K562 (cell line): ENCODE measurements around the gene SPATA33.

Source experiments
- BHLHE40 ChIP-seq: IDR thresholded peaks from 2 replicates; pipeline ENCODE4 v1.6.1; 2011; ENCODE audit warnings: low read length, improper control_type of control experiment
- CHCHD3 ChIP-seq: fragments of 250-450 bp; sonication (Bioruptor Pico); IDR thresholded peaks from 2 replicates; pipeline ENCODE4 v2.1.2; 2022; ENCODE audit warnings: mild to moderate bottlenecking
- CTCF ChIP-seq, 3 experiments: IDR thresholded peaks in 2 of 3; conservative IDR thresholded peaks in 1 of 3; 2 replicates each; pipeline ENCODE4 v1.5.1; 2011 to 2012; ENCODE audit warnings: low read length in 3 of 3, mild to moderate bottlenecking in 3 of 3, control low read depth in 2 of 3, improper control_type of control experiment in 1 of 3, inconsistent platforms in 1 of 3, low read depth in 1 of 3, mixed read lengths in 1 of 3, moderate library complexity in 1 of 3; ENCODE audit not compliant: insufficient read depth in 2 of 3
- EZH2 ChIP-seq: IDR thresholded peaks from 2 replicates; pipeline ENCODE4 v1.6.1; 2012; ENCODE audit warnings: low read depth, mild to moderate bottlenecking, inconsistent platforms, low read length, borderline replicate concordance
- HCFC1 ChIP-seq: IDR thresholded peaks from 2 replicates; pipeline ENCODE4 v1.6.1; 2012; ENCODE audit warnings: low read depth, low read length, improper control_type of control experiment
- NR2C2 ChIP-seq, 2 experiments: fragments of 200-800 bp in 1 of 2; sonication (Bioruptor generic) in 1 of 2; sonication (generic) in 1 of 2; formaldehyde crosslinking in 1 of 2; IDR thresholded peaks; 2 replicates each; pipeline versions ENCODE4 v1.6.1 to v1.8.0; 2016 to 2022; ENCODE audit warnings: mild to moderate bottlenecking in 1 of 2, missing compliant biosample characterization in 1 of 2, missing genetic modification characterization in 1 of 2, missing genetic modification reagents in 1 of 2
- PCBP2 ChIP-seq: fragments of 200-400 bp; formaldehyde crosslinking; IDR thresholded peaks from 2 replicates; pipeline ENCODE4 v1.6.1; 2018; ENCODE audit warnings: low read length, low read depth, mild to moderate bottlenecking, moderate library complexity; ENCODE audit not compliant: poor library complexity, severe bottlenecking
- POLR2AphosphoS2 ChIP-seq: IDR thresholded peaks from 2 replicates; pipeline ENCODE4 v1.6.1; 2012; ENCODE audit warnings: low read length, improper control_type of control experiment
- SREBF2 ChIP-seq: sonication (generic); formaldehyde crosslinking; IDR thresholded peaks from 2 replicates; pipeline ENCODE4 v1.4.0; 2020; ENCODE audit warnings: mild to moderate bottlenecking, missing genetic modification reagents
- TAF1 ChIP-seq: IDR thresholded peaks from 2 replicates; pipeline ENCODE4 v1.6.1; 2011; ENCODE audit warnings: mild to moderate bottlenecking, low read length, moderate library complexity; ENCODE audit not compliant: insufficient read depth, control insufficient read depth, severe bottlenecking; ENCODE audit errors: extremely low read depth
- TCF7L2 ChIP-seq: fragments of 150-350 bp; IDR thresholded peaks from 2 replicates; pipeline ENCODE4 v1.6.1; 2016; ENCODE audit warnings: low read depth, mild to moderate bottlenecking, low read length, moderate library complexity
- ZNF133 ChIP-seq: fragments of 250-450 bp; sonication (Bioruptor Pico); IDR thresholded peaks from 2 replicates; pipeline ENCODE4 v1.4.0; 2020; ENCODE audit warnings: mild to moderate bottlenecking
- ZNF717 ChIP-seq: fragments of 250-450 bp; sonication (Bioruptor Pico); IDR thresholded peaks from 2 replicates; pipeline ENCODE4 v1.5.0; 2021
- ZNF785 ChIP-seq: fragments of 250-450 bp; sonication (Bioruptor Pico); IDR thresholded peaks from 2 replicates; pipeline ENCODE4 v1.4.0; 2020; ENCODE audit warnings: mild to moderate bottlenecking

- TF ChIP-seq EZH2 (no peak), POLR2AphosphoS2 (peak; percentile 67; the same call in 1 of the 2 replicates), ZNF785 (CRISPR knock-in tag) (no peak), SREBF2 (CRISPR knock-in tag) (no peak), CTCF (IDR thresholded peaks at IDR 0.05 in 2 of 3, conservative IDR thresholded peaks at IDR 0.05 in 1 of 3; ENCODE audit: insufficient read depth in 2 of 3, low read depth in 1 of 3, low read length in 3 of 3) (no peak), TCF7L2 (no peak), NR2C2 (CRISPR knock-in tag; IDR thresholded peaks at IDR 0.05) (0 out of 2 replicates have a peak, but pooled peaks have one; percentile 43), NR2C2 (tag; IDR thresholded peaks at IDR 0.05) (no peak), BHLHE40 (peak; percentile 74), CHCHD3 (no peak), TAF1 (peak; percentile 13), HCFC1 (no peak), ZNF717 (CRISPR knock-in tag) (no peak), ZNF133 (no peak), PCBP2 (no peak)
Observed at GRCh38 chr16:89686520-89687091, 29.0 kb downstream of the SPATA33 start, which contains the start of gene CDK10.
